GM12801 (cell line): ENCODE data around the gene PDE10A.

ENCODE experiments used
- CTCF ChIP-seq: IDR thresholded peaks from one replicate; pipeline ENCODE4 v1.5.1; 2011; ENCODE audit warnings: control low read depth; ENCODE audit not compliant: insufficient read length; ENCODE audit errors: extremely low read depth

PDE10A gene

DNA sequence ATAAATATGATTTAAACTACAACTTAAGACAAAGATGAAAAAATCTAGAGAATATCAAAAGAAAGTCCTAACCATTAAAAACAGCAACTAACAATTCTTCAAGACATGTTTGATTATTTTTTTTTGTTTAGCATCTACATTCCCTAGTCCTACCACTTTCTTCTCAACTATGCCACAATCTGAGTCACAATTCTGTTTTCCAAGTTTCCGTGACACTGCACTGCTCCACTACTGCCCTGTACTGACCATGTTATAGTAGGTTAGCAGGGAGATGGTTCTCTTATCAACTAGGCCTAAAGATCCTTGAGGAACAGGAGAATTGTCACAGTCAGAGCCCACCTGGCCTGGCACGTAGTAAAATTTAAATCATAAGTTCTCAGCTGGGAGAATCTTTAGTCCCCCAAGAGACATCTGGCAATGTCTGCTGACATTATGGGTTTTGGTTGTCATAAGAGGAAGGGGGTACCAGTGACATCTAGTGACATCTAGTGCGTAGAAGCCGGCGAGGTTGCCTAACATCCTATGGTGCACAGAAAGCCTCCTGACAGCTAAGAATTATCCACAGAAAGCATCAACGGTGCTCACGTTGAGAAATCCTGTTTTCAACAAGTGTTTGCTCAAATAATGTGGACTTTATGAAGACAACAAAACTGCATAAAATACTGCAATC is 100.5 kb downstream of the PDE10A start:
- TF ChIP-seq CTCF: no peak

- no peak for TF ChIP-seq CTCF
Observed at GRCh38 chr6:165559632-165560031, 103.4 kb downstream of the PDE10A start.

- TF ChIP-seq CTCF: no peak
Observed at GRCh38 chr6:165557674-165558073, 105.4 kb downstream of the PDE10A start.

GRCh38 chr6:165556116-165556843 is 106.8 kb downstream of the PDE10A start:
- TF ChIP-seq CTCF: no peak

- TF ChIP-seq CTCF: no peak
Observed at GRCh38 chr6:165552248-165552736, 110.7 kb downstream of the PDE10A start.

DNA sequence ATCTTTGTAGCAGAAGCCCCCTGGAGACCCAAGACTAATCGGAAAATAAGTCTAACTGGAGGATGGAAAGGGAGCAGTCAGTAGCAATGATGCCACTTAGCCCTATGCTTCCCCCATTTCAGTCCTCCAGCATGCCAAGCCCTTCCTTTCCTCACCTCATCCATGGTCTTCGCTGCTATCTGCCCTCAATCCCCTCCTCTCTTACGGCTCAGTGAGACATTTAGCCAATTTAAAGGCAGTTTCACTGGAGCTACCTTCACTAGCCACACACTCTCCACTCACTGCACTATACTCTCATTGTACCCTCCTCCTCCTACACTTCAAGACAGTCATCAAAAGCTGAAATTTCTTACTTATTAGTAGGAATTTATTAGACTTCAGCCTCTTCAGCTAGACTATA is 111.2 kb downstream of the PDE10A start:
- TF ChIP-seq CTCF: no peak

GRCh38 chr6:165548450-165548849 is 114.6 kb downstream of the PDE10A start:
- no peak for TF ChIP-seq CTCF
